IPS-11a (cell line): ENCODE data around the gene PEX12.
"Not testable (repeated sequence)": the region's sequence is repeated elsewhere in the genome, so short reads cannot be mapped to it uniquely, and the experiment has no call there.

ENCODE experiments used
- H3K4me3 ChIP-seq: one replicate; pipeline ENCODE4 v1.5.1; 2013; ENCODE audit warnings: low read depth, low read length, control low read depth

The PEX12 gene

GRCh38 chr17:35578197-35578928 is at the start of gene PEX12:
PEX12 (minus strand) TSS chr17:35578571; CDS start chr17:35578021, 550 bp downstream.
- H3K4me3 ChIP-seq = peak within 1 kb of the TSS; percentile 73

DNA sequence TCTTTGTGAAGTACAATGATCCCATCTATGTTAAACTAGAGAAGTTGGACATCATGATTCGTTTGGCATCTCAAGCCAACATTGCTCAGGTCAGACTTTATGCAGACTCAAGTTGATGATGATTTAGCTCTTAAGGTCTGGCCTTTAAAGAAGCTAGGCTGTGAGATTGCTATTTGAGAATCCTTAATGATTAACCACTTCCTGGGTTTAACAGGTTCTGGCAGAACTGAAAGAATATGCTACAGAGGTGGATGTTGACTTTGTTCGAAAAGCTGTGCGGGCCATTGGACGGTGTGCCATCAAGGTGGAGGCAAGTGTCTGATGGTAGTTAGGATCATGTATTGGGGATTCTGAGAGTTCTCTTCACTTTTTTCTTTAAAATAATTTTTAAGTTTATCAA is 49.0 kb upstream of the PEX12 start:
- H3K4me3 ChIP-seq = no peak overlapping the region

DNA sequence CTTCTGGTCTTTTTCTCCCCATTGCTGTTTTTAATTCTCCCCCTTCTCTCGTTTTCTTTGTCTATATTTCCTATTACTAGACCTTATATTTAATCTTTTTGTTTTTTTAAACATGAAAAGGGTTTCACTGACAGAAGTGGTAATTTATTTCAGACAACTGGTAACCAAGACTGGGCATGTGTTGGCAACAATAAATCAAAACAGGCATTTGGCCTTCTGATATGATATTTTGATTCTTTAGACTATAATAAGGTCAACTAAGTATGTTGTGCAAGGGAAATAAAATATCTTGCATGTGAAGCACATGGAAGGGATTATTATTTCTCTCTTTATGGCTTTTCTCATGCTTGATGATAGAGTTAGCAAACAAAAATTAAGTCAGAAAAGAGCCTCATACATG is 43.4 kb upstream of the PEX12 start:
- H3K4me3 ChIP-seq = no peak overlapping the region

DNA sequence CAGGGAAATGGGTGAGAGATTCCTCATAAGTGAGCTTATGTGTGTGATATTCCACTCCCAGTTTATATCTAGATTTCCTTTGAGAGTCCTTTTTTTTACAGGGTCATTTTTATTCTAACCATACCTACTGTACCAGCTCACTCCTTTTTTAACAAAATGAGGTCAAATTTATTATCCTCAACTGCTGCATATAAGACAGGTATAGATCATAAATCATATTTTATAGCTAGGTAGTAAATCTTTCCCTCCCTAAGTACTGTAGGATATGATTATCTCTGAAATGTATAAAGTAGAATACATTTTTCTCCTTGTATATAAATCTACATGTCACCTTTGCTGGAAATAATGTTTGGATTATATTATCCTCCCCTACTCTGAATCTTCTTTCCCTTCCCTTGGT is 40.3 kb upstream of the PEX12 start:
- H3K4me3 ChIP-seq = no peak overlapping the region

GRCh38 chr17:35617505-35617904 is 39.1 kb upstream of the PEX12 start:
- no peak overlapping the region for H3K4me3 ChIP-seq

DNA sequence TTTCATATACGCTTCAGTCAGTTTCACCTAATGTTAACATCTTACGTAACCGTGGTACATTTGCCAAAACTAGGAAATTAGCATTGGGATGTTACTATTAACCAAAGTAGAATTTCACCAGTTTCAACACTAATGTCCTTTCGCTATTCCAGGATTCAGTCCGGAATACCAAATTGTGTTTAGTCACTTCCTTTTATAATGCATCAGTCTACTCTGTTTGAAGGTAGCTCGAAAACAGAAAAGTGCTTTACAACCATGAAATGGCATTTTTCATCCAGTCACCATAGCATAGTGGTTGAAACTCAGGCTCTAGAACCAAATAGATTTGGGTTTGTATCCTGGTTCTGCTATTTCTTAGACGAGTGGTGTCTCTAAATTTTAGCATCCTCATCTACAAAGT is 38.2 kb upstream of the PEX12 start:
- no peak overlapping the region for H3K4me3 ChIP-seq

- no peak overlapping the region for H3K4me3 ChIP-seq
These were observed 36.4 kb upstream of the PEX12 start for GRCh38 chr17:35614810-35615209.

DNA sequence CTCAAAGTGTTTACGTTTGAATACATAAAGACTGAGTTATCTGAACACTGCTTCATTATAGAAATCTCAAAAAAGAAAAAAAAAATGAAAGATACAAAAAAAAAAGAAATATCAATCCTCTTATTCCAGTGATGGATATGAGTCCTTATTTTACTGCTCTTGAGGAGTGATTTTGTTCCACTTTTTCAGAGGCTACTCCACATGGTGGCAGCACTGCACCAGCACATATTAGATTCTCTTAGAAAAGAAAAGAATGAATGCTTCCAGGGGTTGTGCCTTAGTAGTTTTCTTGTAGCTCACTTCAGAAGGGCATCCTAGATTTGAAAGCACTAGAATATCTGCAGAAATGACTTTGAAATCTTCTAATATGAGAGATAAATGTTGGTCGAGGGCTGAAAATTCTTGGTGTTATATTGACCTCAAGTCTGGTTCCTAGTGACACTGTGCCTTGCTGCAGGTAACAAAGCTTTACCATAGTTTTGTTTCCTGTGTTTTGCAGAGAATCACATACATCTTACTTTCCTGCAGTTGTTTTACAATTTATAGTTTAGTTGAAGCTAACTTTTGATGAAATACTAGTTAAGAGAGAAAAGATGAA is 34.7 kb upstream of the PEX12 start:
- H3K4me3 ChIP-seq = no peak overlapping the region

DNA sequence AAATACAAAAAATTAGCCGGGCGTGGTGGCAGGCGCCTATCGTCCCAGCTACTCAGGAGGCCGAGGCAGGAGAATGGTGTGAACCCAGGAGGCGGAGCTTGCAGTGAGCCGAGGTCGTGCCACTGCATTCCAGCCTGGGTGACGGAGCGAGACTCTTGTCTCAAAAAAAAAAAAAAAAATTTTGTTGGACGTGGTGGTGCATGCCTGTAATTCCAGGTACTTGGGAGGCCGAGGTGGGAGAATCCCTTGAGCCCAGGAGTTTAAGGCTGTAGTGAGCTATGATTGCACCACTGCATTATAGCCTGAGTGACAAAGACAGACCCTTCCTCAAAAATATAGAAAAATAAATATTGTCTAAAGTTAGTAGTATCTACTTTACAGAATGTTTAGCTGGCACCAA is 32.4 kb upstream of the PEX12 start:
- H3K4me3 ChIP-seq = not testable (repeated sequence)

GRCh38 chr17:35609831-35610230 is 31.5 kb upstream of the PEX12 start:
- no peak overlapping the region for H3K4me3 ChIP-seq

GRCh38 chr17:35607239-35607847 is 29.0 kb upstream of the PEX12 start:
- no peak overlapping the region for H3K4me3 ChIP-seq

- no peak overlapping the region for H3K4me3 ChIP-seq
These were observed 27.3 kb upstream of the PEX12 start for GRCh38 chr17:35605678-35606077.

DNA sequence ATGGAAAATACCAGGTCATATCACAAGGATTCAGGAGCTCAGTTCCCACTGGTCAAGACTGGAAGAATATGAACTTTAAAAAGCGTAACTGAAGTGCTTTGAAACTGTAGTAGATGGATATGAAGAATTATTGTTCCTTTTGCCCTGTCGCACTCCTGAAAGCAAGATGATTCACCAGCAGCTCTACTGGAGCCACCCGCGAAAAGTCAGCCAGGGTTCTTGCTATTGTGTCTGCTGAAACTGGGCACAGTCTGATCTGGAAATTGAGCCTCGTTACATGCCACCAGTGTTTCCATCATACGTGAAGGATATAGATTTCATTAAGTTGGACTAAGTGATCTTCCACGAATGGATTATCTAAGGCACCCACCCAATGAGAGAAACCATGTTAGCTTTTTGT is 25.3 kb upstream of the PEX12 start:
- H3K4me3 ChIP-seq = no peak overlapping the region

DNA sequence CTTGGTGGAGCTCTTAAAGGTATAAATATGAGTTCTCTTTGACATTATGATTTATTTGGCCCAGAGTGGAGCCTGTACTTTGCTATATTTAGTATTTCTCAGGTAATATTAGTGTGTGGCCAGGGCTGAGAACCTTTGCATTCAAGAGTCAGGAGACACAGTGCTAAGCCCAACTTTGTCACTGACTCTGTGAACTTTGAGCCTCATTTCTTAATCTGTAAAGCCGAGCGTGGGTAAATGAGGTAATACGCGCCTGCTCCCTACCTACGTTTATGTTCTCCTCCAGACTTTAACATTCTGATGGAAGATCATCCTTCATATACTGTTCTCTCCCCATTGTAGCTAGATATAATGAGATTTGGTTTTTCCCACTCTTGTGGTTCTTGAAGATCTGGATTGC is 19.2 kb upstream of the PEX12 start:
- H3K4me3 ChIP-seq = no peak overlapping the region

- no peak overlapping the region for H3K4me3 ChIP-seq
These were observed 18.3 kb upstream of the PEX12 start for GRCh38 chr17:35596530-35597233.

GRCh38 chr17:35596072-35596471 is 17.7 kb upstream of the PEX12 start:
- H3K4me3 ChIP-seq = no peak overlapping the region

DNA sequence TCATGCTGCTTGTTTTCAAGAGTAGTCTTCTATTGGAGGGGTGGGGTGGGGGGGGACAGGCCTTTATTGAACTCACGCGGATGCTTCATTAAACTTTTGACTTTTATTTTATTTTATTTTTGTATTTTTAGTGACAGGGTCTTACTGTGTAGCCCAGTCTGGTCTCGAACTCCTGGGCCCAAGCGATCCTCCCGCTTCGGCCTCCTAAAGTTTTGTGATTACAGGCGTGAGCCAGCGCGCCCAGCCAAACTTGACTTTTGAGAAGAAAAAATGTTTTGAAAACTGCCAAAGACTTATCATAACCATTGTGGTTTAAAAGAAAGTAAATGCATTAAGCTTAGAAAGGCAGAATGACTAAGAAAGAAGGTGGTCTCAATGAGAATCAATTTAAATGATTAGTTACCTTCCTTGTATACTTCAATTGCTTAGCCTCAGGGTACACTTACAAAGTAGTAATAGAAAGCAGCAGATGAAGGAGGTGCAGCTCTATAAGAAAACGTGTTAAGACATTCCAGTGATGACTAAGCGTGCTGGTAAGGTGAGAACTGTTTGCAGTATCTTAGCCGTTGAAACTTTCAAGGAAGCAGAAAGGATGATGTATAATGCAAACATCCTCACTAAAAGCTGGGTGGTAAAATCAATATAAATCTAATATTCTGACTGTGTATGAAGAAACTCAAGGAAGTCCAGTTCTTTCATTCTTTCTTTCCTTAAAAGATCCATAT is 10.0 kb upstream of the PEX12 start:
- peak overlapping the region; percentile 97 for H3K4me3 ChIP-seq

DNA sequence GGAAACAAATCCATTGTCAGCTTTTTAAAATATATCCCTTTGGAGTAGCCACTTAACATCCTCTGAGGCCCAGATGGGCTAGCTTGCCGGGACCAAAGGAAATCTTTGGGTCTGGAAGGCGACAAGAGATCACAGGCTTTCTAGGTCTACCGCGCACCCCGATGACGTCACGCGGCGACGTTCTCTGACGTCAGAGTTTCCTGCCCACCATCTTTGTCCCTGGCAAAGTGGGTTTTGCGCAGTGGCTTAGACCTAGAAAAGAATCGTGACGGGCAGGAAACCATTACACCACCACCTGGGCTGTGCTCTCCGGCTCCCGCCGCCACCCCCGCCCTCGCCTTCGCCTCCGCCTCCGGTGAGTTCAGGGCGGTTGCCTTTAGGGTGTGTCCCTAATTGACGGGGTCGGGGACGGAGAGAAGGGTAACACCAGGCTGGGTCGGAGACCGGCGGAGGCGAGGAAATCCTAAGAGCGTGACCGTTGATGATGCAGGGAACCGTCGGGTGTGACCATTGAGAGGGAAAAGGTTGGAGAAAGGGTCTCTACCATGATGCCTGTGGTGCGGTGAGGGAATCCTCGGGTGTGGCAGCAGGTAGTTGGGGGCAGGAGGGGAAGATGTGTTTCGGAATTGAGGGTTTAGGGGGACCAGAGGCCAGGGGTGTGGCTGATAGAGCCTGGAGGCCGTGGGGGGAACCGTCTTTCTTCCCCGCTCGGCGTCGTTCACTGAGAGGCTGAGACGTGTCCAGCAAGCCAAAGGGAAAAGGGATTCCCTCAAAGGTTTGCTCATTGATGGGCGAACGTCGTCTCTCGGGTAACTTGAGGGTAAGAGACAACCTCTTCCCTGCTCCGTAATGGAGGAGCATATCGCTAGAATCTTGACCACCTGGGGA is 8.9 kb upstream of the PEX12 start, which contains the start of gene AP2B1:
AP2B1 (plus strand) TSS at position 249 of the 888 bp plus-strand sequence. CDS start 6,709 bp downstream, outside the sequence.
- peak within 1 kb of the TSS; percentile 97 for H3K4me3 ChIP-seq

DNA sequence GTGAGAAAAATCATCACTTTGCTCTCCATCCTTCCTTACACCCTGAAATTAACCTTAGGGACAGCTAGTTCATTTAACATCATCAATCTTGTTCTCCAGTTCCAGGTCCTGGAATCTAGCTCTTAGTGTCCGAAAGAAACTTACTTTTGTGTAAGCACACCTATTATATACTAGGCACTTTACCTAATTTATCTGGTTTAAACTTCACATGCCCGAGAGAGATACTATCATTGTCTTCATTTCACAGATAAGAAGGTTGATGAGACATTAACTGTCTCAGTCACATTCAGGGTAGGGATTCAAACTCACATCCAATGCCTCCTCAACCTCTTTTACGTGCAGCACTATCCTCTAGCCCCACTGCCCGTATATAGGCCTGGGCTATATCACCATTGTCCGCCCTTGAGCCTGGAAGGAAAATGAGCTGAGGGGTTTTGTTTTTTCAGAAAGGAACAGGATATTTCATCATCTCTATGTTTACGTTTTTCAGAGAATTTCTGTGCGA is 8.2 kb upstream of the PEX12 start:
- H3K4me3 ChIP-seq = peak overlapping the region; percentile 97

DNA sequence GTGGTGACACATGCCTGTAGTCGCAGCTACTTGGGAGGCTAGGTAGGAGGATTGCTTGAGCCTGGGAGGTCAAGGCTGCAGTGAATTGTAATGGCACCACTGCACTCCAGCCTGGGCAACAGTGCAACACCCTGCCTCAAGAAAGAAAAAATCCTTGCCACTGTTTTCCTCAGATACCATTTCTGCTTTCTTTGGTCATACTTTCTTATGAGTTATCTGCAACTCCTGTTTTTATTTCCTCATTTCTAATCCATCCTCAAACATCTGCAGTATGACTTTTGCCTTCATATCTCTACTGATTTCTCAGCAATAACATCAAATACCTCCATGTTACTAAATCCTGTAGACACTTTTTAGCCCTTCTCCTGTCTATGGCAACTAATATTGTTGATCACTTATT is 5.7 kb upstream of the PEX12 start:
- H3K4me3 ChIP-seq = no peak overlapping the region
